ENCODE measurements around the gene ABI3BP.

- no peak for TF ChIP-seq CTCF (IDR thresholded peaks at IDR 0.05; ENCODE audit: insufficient read depth, low read length, poor library complexity, severe bottlenecking)
- TF ChIP-seq EZH2phosphoT487 (conservative IDR thresholded peaks at IDR 0.05; ENCODE audit: low read length): no peak
These were observed 167.6 kb downstream of the ABI3BP start for GRCh38 chr3:100825574-100825973.

All from SU-DHL-6 (cell line).